HG02885 (cell line): Measurements from ENCODE around the gene OGFOD2.

Source experiments
- ATAC-seq: cut with Tn5 transposase; IDR thresholded peaks from one replicate; pipeline ENCODE4 v1.9.1; 2021; ENCODE audit warnings: mild to moderate bottlenecking; ENCODE audit not compliant: unreplicated experiment, poor library complexity

OGFOD2 gene

DNA sequence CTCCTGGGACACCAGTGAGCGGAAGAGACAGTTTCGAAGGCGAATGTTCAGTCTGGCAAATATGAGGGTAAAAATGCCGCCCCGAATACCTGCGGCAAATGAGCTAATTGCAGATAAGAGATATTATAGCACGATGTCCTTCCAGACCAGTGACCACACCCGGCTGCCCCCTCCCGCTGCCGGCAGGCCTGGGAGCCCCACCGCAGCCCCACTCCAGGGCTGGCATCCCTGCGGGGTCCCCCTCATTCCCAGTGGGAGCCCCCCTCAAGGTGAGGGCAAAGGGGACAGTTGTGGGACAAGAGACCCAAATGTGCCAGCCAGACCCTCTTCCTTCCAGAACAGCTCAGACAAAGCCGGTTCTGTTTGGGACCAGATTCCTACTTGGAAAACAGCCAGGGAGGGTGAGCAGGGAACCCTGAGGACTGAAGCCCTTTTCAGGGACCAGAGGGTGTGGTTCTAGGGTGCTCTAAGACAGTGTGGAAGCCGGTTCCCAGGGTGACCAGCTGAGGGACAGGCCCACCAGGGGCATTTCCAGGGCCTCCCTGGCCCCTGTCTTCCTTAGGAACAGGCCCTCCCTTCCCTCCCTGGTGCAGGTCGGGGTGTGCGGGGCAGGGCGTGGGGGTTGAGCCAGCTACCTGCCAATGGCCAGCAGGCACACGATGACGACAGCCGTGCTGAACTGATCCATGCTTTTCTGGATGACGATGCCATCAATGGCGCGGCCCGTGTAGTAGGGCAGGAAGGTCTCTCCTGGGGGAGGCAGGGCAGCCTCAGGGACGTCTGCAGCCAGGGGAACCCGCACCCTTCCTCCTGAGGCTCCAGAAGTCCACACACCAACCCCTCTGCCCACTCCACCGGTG, 25.0 kb upstream of the OGFOD2 start:
- no peak for ATAC-seq

GRCh38 chr12:122951406-122951805, 23.6 kb upstream of the OGFOD2 start:
- ATAC-seq, result no peak

DNA sequence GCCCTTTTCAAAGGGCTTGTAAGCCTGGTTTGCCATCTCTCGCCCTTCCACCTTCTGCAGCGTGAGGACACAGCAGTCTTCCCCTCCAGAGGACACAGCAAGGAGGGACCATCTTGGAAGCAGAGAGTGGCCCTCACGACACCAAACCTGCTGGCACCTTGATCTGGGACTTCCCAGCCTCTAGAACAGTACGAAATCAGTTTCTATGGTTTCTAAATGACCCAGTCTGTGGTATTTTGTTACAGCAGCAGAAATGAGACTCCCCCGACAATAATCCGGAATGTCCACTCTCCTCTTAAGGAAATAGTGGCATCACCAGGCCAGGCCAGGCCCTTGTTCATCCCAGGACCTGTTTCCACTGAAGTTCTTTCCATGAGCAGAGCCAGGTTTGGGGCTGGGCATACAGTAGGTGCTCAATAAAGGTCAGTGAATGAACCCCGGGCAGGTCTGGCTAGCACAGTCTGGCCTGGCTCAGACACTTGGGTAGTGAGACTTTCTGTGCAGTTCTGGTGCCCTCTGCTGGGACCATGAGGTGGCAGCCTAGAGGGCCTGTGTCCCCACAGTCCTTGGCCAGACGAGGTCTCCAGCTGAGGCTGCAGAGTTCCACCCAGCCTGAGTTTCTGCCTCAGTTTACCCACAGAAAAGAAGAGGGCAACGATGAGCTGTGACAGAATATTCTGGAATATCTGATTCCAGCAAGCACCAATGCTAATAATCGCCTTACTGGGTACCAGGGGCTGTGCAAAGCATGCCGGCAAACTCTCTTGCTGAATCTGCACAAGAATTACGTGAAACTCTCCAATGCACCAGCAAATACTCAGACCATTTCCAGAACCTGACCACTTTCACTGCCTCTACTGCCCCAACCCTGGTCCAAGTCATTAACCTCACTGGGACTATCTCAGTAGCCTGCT, 22.8 kb upstream of the OGFOD2 start:
- peak; percentile 73 for ATAC-seq

DNA sequence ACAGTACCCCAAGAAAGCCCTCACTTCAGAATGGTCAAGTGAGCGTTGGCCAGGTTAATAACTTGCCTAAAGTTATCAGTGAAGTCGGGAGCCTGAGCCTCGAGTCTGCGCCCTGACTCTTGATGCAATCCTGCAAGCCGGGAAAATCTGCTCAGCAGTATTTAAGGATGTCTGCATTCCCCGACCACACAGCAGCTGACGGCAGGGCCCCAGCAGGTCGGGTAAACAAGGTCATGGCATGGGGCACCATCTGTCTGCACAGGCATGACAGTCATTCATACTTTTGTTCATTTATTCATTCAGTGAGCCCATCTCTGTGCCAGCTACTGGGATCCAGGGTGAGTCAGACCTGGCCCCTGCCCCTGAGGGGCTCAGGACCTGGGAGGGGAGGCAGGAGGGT, 19.9 kb upstream of the OGFOD2 start:
- no peak for ATAC-seq

DNA sequence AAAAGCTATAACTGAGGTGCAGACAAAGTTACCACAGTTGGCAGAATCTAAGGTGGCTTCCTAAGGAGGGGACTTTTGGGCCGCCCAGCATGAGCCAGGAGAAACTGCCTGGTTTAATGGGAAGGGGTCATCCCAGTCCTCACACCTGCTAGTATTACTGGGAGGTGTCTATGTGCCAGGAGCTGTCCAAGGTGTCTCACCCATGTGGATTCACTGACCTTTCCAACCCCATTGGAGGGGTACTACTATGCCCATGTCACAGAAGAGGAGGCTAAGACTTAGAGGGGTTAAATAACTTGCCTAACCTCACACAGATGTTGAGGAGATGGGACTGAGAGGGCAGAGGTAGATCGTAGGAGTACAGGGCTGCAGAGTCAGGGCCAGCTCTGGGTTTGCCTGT, 19.0 kb upstream of the OGFOD2 start:
- no peak for ATAC-seq

- ATAC-seq, result no peak
Measured at GRCh38 chr12:122958198-122958888, 16.7 kb upstream of the OGFOD2 start.

DNA sequence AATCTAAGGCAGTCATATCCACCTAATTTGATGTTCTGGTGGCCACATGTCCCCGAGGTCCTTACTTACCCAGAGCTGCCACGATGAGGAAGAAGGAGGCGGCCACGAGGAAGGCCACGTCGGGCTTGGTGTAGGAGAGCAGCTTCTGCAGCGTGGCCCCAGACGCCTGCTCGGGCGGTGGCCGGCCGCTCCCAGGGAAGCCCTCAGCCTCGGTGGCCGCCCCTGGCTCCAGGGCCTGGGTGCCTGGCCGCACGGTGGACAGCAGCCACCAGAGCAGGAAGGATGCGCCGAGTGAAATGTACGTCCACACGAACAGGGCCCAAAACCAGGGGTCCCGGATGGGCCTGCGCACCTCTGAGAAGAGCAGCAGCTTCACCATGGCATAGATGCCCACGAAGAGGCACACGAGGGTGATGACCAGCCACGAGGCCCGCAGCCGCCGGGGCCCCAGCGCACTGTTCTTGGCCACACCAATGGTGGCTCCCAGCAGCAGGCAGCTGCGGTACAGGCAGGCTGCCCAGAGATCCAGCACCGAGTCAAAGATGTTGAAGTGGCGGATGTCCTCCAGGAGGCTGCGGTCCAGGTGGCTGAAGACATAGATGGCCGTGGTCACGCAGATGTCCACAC, 15.4 kb upstream of the OGFOD2 start:
- ATAC-seq, result no peak

DNA sequence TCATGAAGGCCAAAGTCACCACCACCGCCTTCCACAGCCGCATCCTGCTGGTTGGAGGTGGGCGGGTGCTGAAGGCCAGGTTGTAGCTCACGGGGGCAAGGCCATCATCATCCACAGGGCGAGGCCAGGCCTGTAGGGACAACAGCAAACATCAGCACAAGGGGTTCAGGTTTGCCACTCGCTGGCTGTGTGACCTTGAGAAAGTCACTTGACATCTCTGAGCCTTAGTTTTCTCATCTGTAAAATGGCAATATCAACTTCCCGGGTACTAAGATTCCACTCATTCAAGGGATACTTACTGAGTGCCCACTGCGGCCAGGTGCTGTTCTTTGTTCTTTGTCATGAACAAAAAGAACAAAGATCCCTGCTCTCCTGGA, 14.9 kb upstream of the OGFOD2 start:
- no peak for ATAC-seq

DNA sequence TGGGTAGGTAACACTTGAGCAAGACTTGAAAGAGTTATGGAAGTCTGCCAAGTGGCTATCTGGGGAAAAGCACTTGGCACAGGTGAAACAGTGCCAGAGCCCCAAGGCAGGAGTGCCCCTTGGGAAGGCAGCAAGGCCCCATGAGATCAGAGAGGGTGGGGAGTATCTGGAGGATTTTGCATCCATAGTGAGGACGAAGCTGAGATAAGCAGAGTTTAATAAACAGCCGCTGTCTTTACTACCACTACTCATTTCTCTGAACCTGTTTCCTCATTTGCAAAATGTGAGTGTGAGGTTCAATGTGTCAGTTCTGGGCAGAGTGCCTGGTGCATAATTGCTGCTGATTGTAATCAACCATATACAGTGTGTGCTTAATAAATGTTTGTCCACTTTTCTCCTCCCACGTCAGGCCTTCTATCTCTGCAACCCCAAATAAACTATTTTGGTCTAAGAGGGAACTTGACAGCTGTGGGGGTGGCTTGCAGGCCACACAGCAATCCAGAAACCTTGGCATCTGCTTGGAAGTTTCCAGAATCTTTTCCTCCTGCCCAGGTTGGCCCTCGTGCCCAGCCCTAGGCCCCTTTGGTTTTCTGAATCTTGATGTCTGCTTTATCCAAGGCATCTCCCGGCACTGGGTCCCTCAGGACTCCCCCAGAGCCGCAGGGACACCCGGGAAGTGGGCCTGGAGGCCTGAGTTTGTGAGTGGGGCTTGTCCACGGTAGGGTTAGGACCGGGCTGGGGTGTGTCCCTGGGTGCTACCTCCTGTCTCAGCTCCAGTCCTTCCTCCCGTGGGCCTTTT, 13.3 kb upstream of the OGFOD2 start:
- no peak for ATAC-seq

DNA sequence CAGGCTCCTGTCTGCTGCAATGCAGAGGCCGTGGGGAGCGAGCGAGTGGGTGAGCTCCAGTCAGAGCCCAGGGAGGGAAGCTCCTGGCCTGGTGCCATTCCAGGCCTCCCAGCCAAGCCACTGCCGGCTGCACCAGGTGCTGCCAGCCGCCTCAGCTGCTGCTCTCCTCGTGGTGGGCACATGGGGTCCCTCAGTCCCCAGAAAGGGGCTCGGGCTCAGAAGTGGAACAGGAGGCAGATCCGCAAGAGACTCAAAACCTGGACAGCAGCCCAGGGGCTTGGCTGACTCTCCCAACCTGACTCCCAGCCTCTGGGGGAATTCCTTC, 11.1 kb upstream of the OGFOD2 start:
- ATAC-seq, result no peak

DNA sequence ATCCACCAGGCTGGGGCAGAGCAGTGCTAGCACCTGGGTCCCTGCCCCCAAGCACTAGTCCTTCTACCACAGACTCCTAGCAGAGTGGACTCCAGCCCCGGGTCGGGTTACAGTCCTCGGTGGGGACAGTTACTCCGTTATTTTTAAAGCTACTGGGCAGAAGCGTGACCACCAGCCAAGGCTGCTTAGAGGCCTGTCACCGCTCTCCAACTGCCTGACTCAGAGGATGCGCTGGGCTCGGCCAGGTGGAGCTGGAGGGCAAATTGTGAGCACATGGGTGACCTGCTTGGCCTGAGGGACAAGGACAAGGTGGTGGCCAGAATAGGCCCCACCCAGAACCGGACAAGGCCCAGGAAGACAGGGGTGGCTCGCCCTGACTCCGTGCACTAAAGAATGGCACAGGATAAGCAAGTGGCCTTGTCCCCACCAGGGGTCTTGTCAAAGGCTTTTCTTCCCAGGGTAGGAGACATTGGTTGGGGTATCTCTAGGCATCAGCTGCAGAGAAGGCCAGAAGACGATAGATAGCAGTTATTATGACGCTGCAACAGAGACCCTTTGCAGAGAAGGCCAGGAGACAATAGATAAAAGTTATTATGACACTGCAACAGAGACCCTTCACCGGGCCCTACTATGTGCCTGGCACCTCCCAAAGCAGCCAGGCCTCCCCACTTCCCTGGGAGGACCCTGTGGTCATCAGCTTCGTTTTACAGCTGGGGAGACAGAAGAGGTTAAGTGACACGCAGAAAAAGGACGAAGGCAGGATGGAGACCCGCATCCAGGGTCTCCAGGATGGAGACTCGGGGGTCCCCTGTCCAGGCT, 10.4 kb upstream of the OGFOD2 start:
- ATAC-seq, result no peak

DNA sequence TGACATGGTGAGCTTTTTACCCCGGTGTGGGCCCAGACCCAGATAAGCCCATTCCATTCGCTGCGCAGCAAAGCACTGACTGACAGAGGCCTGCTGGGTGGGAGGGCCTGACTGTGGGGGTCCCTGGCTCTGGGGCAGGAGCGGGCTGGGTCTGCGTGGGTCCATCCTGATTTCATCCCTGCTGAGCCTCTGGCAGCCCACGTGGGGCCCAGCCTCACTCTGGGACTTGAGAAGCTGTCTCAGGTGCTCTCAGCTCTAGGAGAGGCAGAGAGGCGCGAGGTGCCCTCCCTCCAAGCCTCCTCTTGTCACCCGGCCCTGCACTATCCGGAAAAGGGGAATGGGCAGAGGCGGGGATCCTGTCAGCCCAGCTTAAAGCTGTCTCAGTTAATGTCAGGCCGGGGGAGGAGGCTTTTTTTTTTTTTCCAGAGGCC, 9.7 kb upstream of the OGFOD2 start:
- no peak for ATAC-seq

DNA sequence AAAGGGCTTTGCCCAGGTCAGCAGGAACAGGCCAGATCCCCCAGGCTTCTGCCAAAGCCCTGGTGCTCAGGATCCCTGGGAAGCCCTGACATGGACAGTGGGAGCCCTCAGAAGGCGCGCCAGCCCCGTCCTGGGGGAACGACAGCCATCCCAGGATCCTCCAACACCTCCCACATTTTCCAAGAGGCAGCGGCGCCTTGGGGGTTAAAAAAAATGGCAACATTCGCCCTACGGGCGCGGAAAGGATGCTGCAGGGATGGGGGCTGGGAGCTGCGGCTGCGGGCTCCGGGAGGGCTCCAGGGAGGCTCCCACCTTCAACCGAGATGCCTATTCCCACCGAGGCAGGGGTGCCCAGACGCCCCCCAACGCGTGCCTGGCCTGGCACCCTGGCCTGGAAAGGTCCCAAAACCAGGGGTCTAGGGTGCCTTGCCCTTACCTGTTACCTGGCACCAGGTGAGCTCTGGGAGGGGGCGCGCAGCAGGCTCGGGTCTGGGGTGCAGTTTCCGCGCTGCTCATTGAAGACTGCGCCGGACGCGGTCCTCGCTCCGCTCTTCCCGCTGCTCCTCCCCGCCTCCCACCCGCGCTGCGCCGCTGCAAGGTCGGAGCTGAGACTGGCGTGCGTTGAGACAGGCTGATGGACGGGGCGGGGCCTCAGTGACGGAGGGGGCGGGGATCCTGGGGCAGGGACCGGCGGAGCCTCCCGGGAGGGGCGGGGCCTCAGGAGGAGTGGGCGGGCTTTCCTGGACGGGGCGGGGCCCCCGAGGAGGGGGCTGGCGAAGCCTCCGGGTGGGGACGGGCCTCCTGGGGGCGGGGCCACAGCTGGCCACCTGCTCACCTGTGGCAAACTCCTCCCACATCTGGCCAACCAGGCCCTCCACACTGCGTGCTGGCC, 8.9 kb upstream of the OGFOD2 start, which contains the start of gene ABCB9:
ABCB9 (minus strand) TSS at position 613 of the 892 bp plus-strand sequence. CDS start 6,228 bp downstream, outside the sequence.
- peak; percentile 85 for ATAC-seq

GRCh38 chr12:122966743-122967550, 8.1 kb upstream of the OGFOD2 start:
- ATAC-seq, result no peak

GRCh38 chr12:122968104-122968503, 6.9 kb upstream of the OGFOD2 start:
- ATAC-seq, result no peak

DNA sequence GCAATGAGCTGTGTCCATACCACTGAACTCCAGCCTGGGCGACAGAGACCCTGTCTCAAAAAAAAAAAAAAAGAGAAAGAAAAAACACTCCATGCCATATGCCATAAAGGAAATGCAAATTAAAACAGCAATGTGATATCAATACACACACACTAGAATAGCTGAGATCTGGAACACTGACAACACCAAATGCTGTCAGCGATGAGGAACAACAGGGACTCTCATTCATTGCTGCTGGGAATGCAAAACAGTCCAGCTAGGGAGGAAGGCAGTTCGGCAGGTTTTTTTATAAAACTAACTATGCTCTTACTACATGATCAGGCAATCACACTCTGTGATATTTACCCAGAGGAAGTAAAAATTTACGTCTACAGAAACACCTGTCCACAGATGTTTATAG, 5.4 kb upstream of the OGFOD2 start:
- ATAC-seq, result no peak
